CD4-positive, alpha-beta T cell (primary cell): ENCODE measurements around the gene ABCC11. TPM values are rescaled to one million over a fixed set of nuclear protein-coding genes. Genes with fewer than 3 reads are reported as not detected.

Experiments used
- ATAC-seq: fragments of 200-7000 bp; cut with Tn5 transposase; one replicate; pipeline ENCODE4 v1.10.0; 2022; ENCODE audit warnings: mild to moderate bottlenecking; ENCODE audit not compliant: poor library complexity
- CTCF ChIA-PET: fragments of 350-600 bp; sonication (Branson Sonifier 250); formaldehyde crosslinking; loops from one replicate; lab custom pipeline; 2021; ENCODE audit warnings: antibody characterized with exemption, inconsistent platforms; lab: Charles Lee
- POLR2A ChIA-PET: fragments of 350-600 bp; sonication (Branson Sonifier 250); formaldehyde crosslinking; loops from one replicate; lab custom pipeline; 2021; ENCODE audit warnings: antibody characterized with exemption, inconsistent platforms; lab: Charles Lee
- DNase-seq, 14 experiments: peaks; one replicate each; pipeline ENCODE4 v3.0.0-alpha.2; 2013 to 2020; ENCODE audit warnings: mixed read lengths in 2 of 14
- H3K27ac ChIP-seq, 2 donors: one replicate each; pipeline versions ENCODE4 v1.5.1 to v1.7.0; 2013; ENCODE audit warnings: low read length in 2 of 2, low read depth in 1 of 2, mild to moderate bottlenecking in 1 of 2
- H3K27me3 ChIP-seq, 2 experiments: 1 replicate in 1 of 2; 2 replicates in 1 of 2; pipeline versions ENCODE4 v1.6.1 to v1.7.0; 2013; ENCODE audit warnings: low read length in 2 of 2, control low read depth in 1 of 2, mild to moderate bottlenecking in 1 of 2, moderate library complexity in 1 of 2; ENCODE audit not compliant: insufficient read depth in 2 of 2, control insufficient read depth in 1 of 2
- H3K36me3 ChIP-seq: one replicate; pipeline ENCODE4 v1.6.1; 2013; ENCODE audit warnings: low read length, control low read depth; ENCODE audit not compliant: insufficient read depth
- H3K4me1 ChIP-seq: one replicate; pipeline ENCODE4 v1.6.1; 2013; ENCODE audit warnings: low read length, control low read depth; ENCODE audit not compliant: insufficient read depth
- H3K4me3 ChIP-seq: one replicate; pipeline ENCODE4 v1.5.1; 2013; ENCODE audit warnings: mild to moderate bottlenecking, low read length, moderate library complexity
- H3K9me3 ChIP-seq, 2 experiments: 1 replicate in 1 of 2; 2 replicates in 1 of 2; pipeline versions ENCODE4 v1.6.1 to v1.7.0; 2013; ENCODE audit warnings: low read length in 2 of 2, mild to moderate bottlenecking in 2 of 2, control low read depth in 1 of 2, moderate library complexity in 1 of 2; ENCODE audit not compliant: control insufficient read depth in 1 of 2, insufficient read depth in 1 of 2
- H3K27ac Mint-ChIP-seq: one replicate; pipeline ENCODE4 v1.8.0; 2020; ENCODE audit warnings: mixed read lengths
- H3K27me3 Mint-ChIP-seq: one replicate; pipeline ENCODE4 v1.8.0; 2021; ENCODE audit warnings: mixed read lengths
- H3K36me3 Mint-ChIP-seq: one replicate; pipeline ENCODE4 v1.8.0; 2021; ENCODE audit warnings: low read depth, mixed read lengths
- H3K4me1 Mint-ChIP-seq: one replicate; pipeline ENCODE4 v1.8.0; 2021; ENCODE audit warnings: low read depth, mixed read lengths
- H3K4me3 Mint-ChIP-seq: one replicate; pipeline ENCODE4 v1.8.0; 2020; ENCODE audit warnings: mild to moderate bottlenecking, mixed read lengths
- H3K9me3 Mint-ChIP-seq: one replicate; pipeline ENCODE4 v1.8.0; 2020; ENCODE audit warnings: mixed read lengths
- intact Hi-C, 2 experiments: fragments of 100-400 bp; cut with DNase I in 1 of 2; cut with micrococcal nuclease in 1 of 2; formaldehyde crosslinking; loops; one replicate each; pipeline versions ENCODE4 v1.15.1 to v1.9.0; 2023 to 2025; cut with DNase I, micrococcal nuclease
- total RNA-seq, 174 experiments: library from RNA in 2 of 174; stranded (reverse) in 2 of 174; gene quantifications; one replicate each; pipeline ENCODE4 v1.2.3 and lab custom pipeline; 2021 to 2026
- TF ChIP-seq, protein P1 (sequence below): fragments of 200-600 bp; IDR thresholded peaks from one replicate; pipeline ENCODE4 v1.8.0; 2022; ENCODE audit warnings: antibody characterized with exemption, mild to moderate bottlenecking

Gene ABCC11
- total RNA-seq, 2 experiments from 2014 or later: 0.08 TPM; not detected in 1

DNA sequence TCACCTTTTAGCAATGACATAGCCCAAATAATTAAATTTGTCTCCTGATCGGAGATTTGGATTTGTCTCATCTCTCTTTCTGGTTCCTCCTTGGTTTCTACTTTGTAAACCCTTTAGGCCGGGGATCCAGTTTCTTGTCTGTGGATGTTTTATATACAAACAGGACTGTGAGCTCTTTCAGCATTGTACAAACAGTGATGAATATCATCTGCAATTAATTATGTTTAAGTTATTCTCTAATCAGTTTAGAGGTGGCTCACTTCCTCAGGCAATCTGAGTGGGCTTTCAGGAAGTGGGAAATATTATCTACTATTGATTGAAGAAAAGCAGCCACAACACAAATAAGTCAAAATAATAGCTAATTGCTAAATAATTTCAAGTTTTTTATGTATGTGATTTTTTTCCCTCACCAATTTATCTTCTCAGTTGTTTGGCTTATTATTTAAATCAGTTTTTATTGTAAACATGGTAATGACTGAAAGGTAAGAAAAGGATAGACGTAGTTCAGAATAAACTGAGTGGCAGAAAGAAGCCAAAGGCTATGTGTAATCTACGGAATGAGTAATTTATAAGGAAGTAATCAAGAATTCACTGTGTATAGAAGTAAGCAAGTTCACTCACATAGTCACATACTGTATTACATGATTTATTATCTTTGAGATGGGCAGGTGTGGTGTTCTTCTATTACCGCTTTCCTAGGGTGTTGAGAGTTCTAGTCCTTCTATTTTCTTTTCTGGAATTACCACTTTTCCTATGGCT, 3.4 kb upstream of the ABCC11 start:
- no peaks in the 10 kb centered on the region for H3K27me3 Mint-ChIP-seq
- intact Hi-C loops: no loop called here
- H3K9me3 ChIP-seq: no peaks in the 10 kb centered on the region
- ChIA-PET POLR2A (no interaction called here), CTCF (interaction anchor here (1.6 kb wide), 1 partner anchor 18 kb away, joined by 3 read pairs; no protein-coding TSS in a partner anchor)
- peaks cover 79% of the 10 kb centered on the region for H3K4me1 Mint-ChIP-seq
- H3K9me3 Mint-ChIP-seq: no peaks in the 10 kb centered on the region
- ATAC-seq: no peak
- no peak for DNase-seq
- H3K36me3 Mint-ChIP-seq: peaks cover 59% of the 10 kb centered on the region
- no peak overlapping the region for H3K27ac Mint-ChIP-seq
- no peak overlapping the region for H3K27ac ChIP-seq
- no peak overlapping the region for H3K4me3 Mint-ChIP-seq
- no peaks in the 10 kb centered on the region for H3K27me3 ChIP-seq
- H3K4me1 ChIP-seq: peaks cover 27% of the 10 kb centered on the region
- H3K36me3 ChIP-seq: peaks cover 33% of the 10 kb centered on the region
- TF ChIP-seq, protein P1, sequence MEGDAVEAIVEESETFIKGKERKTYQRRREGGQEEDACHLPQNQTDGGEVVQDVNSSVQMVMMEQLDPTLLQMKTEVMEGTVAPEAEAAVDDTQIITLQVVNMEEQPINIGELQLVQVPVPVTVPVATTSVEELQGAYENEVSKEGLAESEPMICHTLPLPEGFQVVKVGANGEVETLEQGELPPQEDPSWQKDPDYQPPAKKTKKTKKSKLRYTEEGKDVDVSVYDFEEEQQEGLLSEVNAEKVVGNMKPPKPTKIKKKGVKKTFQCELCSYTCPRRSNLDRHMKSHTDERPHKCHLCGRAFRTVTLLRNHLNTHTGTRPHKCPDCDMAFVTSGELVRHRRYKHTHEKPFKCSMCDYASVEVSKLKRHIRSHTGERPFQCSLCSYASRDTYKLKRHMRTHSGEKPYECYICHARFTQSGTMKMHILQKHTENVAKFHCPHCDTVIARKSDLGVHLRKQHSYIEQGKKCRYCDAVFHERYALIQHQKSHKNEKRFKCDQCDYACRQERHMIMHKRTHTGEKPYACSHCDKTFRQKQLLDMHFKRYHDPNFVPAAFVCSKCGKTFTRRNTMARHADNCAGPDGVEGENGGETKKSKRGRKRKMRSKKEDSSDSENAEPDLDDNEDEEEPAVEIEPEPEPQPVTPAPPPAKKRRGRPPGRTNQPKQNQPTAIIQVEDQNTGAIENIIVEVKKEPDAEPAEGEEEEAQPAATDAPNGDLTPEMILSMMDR: no peak
- no peak overlapping the region for H3K4me3 ChIP-seq

DNA sequence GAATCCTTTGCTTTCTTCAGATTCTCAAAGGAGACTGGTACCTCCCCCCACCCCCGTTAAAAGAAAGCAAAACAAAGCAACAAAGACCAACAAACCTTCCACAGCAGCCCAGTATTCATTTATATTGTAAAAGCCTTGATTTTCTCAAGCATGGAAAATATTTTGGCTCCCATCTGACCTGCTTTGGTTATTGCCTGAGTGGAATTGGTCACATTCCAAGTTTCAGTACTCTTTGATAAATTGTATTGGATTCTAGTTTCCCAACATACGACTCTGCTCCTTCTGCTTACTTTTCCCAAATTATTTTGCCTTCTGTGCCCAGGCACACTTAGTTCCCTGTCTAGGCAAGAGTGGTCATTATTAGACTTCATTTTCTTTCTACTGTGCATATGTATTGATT, 1.3 kb downstream of the ABCC11 start:
- ATAC-seq (no peak), DNase-seq (no peak)
- peaks cover 43% of the 10 kb centered on the region for H3K4me1 ChIP-seq
- peaks cover 25% of the 10 kb centered on the region for H3K36me3 Mint-ChIP-seq
- no peaks in the 10 kb centered on the region for H3K27me3 Mint-ChIP-seq
- peak overlapping the region; percentile 90 for H3K4me3 Mint-ChIP-seq
- intact Hi-C loops: loop anchor here (2.0 to 10.0 kb wide), 8 partner anchors 61 to 1609 kb away; partner anchors contain the start of genes ITFG1 (in 1 of the 2), NETO2 (in 1 of the 2), ORC6 (in 1 of the 2) and PHKB (in 1 of the 2)
- H3K4me3 ChIP-seq: no peak overlapping the region
- ChIA-PET POLR2A (interaction anchor here (0.8 kb wide), 1 partner anchor 17 kb away, joined by 3 read pairs; no protein-coding TSS in a partner anchor), CTCF (no interaction called here)
- no peaks in the 10 kb centered on the region for H3K9me3 ChIP-seq
- H3K27ac Mint-ChIP-seq: peak overlapping the region; percentile 89
- H3K36me3 ChIP-seq: no peaks in the 10 kb centered on the region
- H3K4me1 Mint-ChIP-seq: peaks cover 60% of the 10 kb centered on the region
- H3K9me3 Mint-ChIP-seq: no peaks in the 10 kb centered on the region
- TF ChIP-seq, protein P1: no peak
- no peak overlapping the region for H3K27ac ChIP-seq
- no peaks in the 10 kb centered on the region for H3K27me3 ChIP-seq

DNA sequence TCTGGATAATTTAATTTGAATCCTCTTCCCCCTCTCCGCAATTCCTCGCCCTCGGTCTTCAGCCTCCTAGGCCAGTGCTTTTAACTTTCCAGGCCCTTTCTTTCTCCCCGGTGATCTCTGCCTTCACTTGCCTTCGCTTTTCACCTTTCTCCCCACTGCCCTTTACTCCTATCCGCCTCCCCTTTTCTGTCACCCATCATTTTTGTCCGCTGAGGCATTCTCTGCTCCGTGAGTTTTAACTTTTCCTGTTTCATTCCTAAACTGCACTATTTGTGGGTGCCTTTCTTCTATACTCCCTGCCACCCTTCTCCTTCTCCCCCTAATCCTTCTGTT, 2.5 kb downstream of the ABCC11 start:
- Histone ChIP-seq H3K4me3 (peak overlapping the region; percentile 86), H3K36me3 (no peaks in the 10 kb centered on the region), H3K4me1 (peaks cover 43% of the 10 kb centered on the region), H3K27me3 (no peaks in the 10 kb centered on the region), H3K9me3 (no peaks in the 10 kb centered on the region), H3K27ac (peak overlapping the region; percentile 70 to 78)
- intact Hi-C loops: loop anchor here (5.0 to 10.0 kb wide), 9 partner anchors 62 to 1610 kb away; partner anchors contain the start of genes C16orf87 (in 1 of the 2), ITFG1 (in 1 of the 2), NETO2 (in 1 of the 2) and PHKB (in 1 of the 2)
- H3K4me3 Mint-ChIP-seq: peak overlapping the region; percentile 90
- no peaks in the 10 kb centered on the region for H3K27me3 Mint-ChIP-seq
- H3K4me1 Mint-ChIP-seq: peaks cover 51% of the 10 kb centered on the region
- H3K36me3 Mint-ChIP-seq: peaks cover 20% of the 10 kb centered on the region
- TF ChIP-seq, protein P1: no peak
- H3K27ac Mint-ChIP-seq: peak overlapping the region; percentile 89
- ATAC-seq (no peak), DNase-seq (no peak)
- ChIA-PET CTCF (interaction anchor here (1.7 kb wide), 1 partner anchor 379 kb away, joined by 5 read pairs; no protein-coding TSS in a partner anchor), POLR2A (interaction anchor here (1.0 to 1.2 kb wide), 2 partner anchors 22 to 72 kb away, joined by 3 read pairs; no protein-coding TSS in a partner anchor)
- peaks cover 2% of the 10 kb centered on the region for H3K9me3 Mint-ChIP-seq
